ENCODE results near the gene MOB3B. TPM values are rescaled to one million over a fixed set of nuclear protein-coding genes. Genes with fewer than 3 reads are reported as not detected.

MOB3B gene
- total RNA-seq, 6 experiments from 2014 or later: not detected

GRCh38 chr9:27518809-27519208 lies 10.8 kb downstream of the MOB3B start:
- H3K9me3 Mint-ChIP-seq: no peaks in the 10 kb centered on the region
- no peak overlapping the region for H3K27ac Mint-ChIP-seq
- TF ChIP-seq, protein P1, sequence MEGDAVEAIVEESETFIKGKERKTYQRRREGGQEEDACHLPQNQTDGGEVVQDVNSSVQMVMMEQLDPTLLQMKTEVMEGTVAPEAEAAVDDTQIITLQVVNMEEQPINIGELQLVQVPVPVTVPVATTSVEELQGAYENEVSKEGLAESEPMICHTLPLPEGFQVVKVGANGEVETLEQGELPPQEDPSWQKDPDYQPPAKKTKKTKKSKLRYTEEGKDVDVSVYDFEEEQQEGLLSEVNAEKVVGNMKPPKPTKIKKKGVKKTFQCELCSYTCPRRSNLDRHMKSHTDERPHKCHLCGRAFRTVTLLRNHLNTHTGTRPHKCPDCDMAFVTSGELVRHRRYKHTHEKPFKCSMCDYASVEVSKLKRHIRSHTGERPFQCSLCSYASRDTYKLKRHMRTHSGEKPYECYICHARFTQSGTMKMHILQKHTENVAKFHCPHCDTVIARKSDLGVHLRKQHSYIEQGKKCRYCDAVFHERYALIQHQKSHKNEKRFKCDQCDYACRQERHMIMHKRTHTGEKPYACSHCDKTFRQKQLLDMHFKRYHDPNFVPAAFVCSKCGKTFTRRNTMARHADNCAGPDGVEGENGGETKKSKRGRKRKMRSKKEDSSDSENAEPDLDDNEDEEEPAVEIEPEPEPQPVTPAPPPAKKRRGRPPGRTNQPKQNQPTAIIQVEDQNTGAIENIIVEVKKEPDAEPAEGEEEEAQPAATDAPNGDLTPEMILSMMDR (IDR thresholded peaks at IDR 0.05): no peak
- no peak overlapping the region for H3K4me3 Mint-ChIP-seq
- DNase-seq: no peak
- no peaks in the 10 kb centered on the region for H3K36me3 Mint-ChIP-seq (ENCODE audit: low read depth)
- H3K27me3 Mint-ChIP-seq (ENCODE audit: insufficient read depth): peaks cover 2% of the 10 kb centered on the region; the same call in 1 of the 2 replicates
- peaks cover 15% of the 10 kb centered on the region; the same call in 1 of the 2 replicates for H3K4me1 Mint-ChIP-seq (ENCODE audit: low read depth)

DNA sequence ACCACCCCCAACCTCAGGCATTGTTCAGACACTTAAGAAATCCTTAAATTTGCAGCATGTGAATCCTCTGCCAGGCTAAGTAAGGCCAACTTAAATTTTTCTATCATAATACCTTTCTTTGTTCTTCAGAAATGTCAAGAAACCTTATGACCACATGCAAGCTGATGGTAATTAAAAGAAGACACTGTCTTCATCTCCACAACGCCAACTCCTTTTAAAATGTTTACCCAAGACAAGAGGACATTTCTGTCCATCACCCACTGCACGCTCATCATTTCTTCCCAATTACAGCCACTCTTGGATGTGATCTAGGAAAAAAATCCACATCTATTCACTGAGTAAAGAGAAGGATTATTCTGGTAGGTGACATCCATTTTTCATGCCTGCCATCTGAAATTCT lies 11.6 kb downstream of the MOB3B start:
- TF ChIP-seq, protein P1 (IDR thresholded peaks at IDR 0.05): no peak
- Mint-ChIP-seq H3K36me3 (ENCODE audit: low read depth) (no peaks in the 10 kb centered on the region), H3K4me1 (ENCODE audit: low read depth) (peaks cover 15% of the 10 kb centered on the region; the same call in 1 of the 2 replicates), H3K27me3 (ENCODE audit: insufficient read depth) (peaks cover 6% of the 10 kb centered on the region; the same call in 1 of the 2 replicates), H3K4me3 (no peak overlapping the region), H3K27ac (no peak overlapping the region), H3K9me3 (no peaks in the 10 kb centered on the region)
- DNase-seq: no peak

- H3K4me1 Mint-ChIP-seq (ENCODE audit: low read depth): peaks cover 5% of the 10 kb centered on the region; the same call in 1 of the 2 replicates
- no peak overlapping the region for H3K27ac Mint-ChIP-seq
- H3K4me3 Mint-ChIP-seq: no peak overlapping the region
- H3K36me3 Mint-ChIP-seq (ENCODE audit: low read depth): no peaks in the 10 kb centered on the region
- peaks cover 6% of the 10 kb centered on the region; the same call in 1 of the 2 replicates for H3K27me3 Mint-ChIP-seq (ENCODE audit: insufficient read depth)
- no peaks in the 10 kb centered on the region for H3K9me3 Mint-ChIP-seq
- no peak for DNase-seq
- TF ChIP-seq, protein P1 (IDR thresholded peaks at IDR 0.05): no peak
Observed at GRCh38 chr9:27514551-27514950, 15.1 kb downstream of the MOB3B start.

GRCh38 chr9:27511771-27512170 lies 17.8 kb downstream of the MOB3B start:
- DNase-seq: no peak
- Mint-ChIP-seq H3K27ac (no peak overlapping the region), H3K36me3 (ENCODE audit: low read depth) (no peaks in the 10 kb centered on the region), H3K4me1 (ENCODE audit: low read depth) (no peaks in the 10 kb centered on the region), H3K9me3 (no peaks in the 10 kb centered on the region), H3K27me3 (ENCODE audit: insufficient read depth) (peaks cover 10% of the 10 kb centered on the region), H3K4me3 (no peak overlapping the region)
- TF ChIP-seq, protein P1 (IDR thresholded peaks at IDR 0.05): no peak

- Mint-ChIP-seq H3K27me3 (ENCODE audit: insufficient read depth) (peaks cover 10% of the 10 kb centered on the region), H3K9me3 (no peaks in the 10 kb centered on the region), H3K4me1 (ENCODE audit: low read depth) (peaks cover 3% of the 10 kb centered on the region; the same call in 1 of the 2 replicates), H3K36me3 (ENCODE audit: low read depth) (no peaks in the 10 kb centered on the region), H3K27ac (no peak overlapping the region), H3K4me3 (no peak overlapping the region)
- no peak for DNase-seq
- TF ChIP-seq, protein P1 (IDR thresholded peaks at IDR 0.05): no peak
Observed at GRCh38 chr9:27510780-27511179, 18.8 kb downstream of the MOB3B start.

GRCh38 chr9:27506981-27507380 lies 22.6 kb downstream of the MOB3B start:
- H3K9me3 Mint-ChIP-seq: no peaks in the 10 kb centered on the region
- DNase-seq: no peak
- H3K27me3 Mint-ChIP-seq (ENCODE audit: insufficient read depth): peaks cover 5% of the 10 kb centered on the region
- TF ChIP-seq, protein P1 (IDR thresholded peaks at IDR 0.05): no peak
- H3K27ac Mint-ChIP-seq: no peak overlapping the region
- no peak overlapping the region for H3K4me3 Mint-ChIP-seq
- H3K36me3 Mint-ChIP-seq (ENCODE audit: low read depth): no peaks in the 10 kb centered on the region
- peaks cover 6% of the 10 kb centered on the region; the same call in 1 of the 2 replicates for H3K4me1 Mint-ChIP-seq (ENCODE audit: low read depth)

Measured in HFFc6 (cell line).